Measurements from ENCODE around the gene SSRP1.
"Not testable (repeated sequence)": the region's sequence is repeated elsewhere in the genome, so short reads cannot be mapped to it uniquely, and the experiment has no call there.

SSRP1 gene

GRCh38 chr11:57373146-57373545 lies 37.5 kb upstream of the SSRP1 start:
- no peak for TF ChIP-seq EZH2 (IDR thresholded peaks at IDR 0.05)
- no peak for TF ChIP-seq FOXP2 (optimal IDR thresholded peaks at IDR 0.05; ENCODE audit: control extremely low read depth, extremely low read length, insufficient read depth)
- no peak for TF ChIP-seq POLR2AphosphoS5 (IDR thresholded peaks at IDR 0.05; ENCODE audit: borderline replicate concordance, low read depth, low read length)
- Histone ChIP-seq H3K27ac (no peak overlapping the region), H3K36me3 (ENCODE audit: insufficient read depth, low read length) (no peaks in the 10 kb centered on the region), H3K9ac (ENCODE audit: insufficient read length) (no peak overlapping the region), H3K9me3 (ENCODE audit: low read depth, low read length) (no peaks in the 10 kb centered on the region), H3K4me3 (no peak overlapping the region)
- no peak for DNase-seq (ENCODE audit: low read depth, low spot score)

- no peak overlapping the region for H3K4me3 ChIP-seq
- TF ChIP-seq EZH2 (IDR thresholded peaks at IDR 0.05) (no peak), POLR2AphosphoS5 (IDR thresholded peaks at IDR 0.05; ENCODE audit: borderline replicate concordance, low read depth, low read length) (no peak), FOXP2 (optimal IDR thresholded peaks at IDR 0.05; ENCODE audit: control extremely low read depth, extremely low read length, insufficient read depth) (no peak)
- H3K9ac ChIP-seq (ENCODE audit: insufficient read length): no peak overlapping the region
- no peaks in the 10 kb centered on the region for H3K36me3 ChIP-seq (ENCODE audit: insufficient read depth, low read length)
- no peaks in the 10 kb centered on the region for H3K9me3 ChIP-seq (ENCODE audit: low read depth, low read length)
- no peak for DNase-seq (ENCODE audit: low read depth, low spot score)
- H3K27ac ChIP-seq: no peak overlapping the region
Measured at GRCh38 chr11:57370941-57371340, 35.2 kb upstream of the SSRP1 start.

- TF ChIP-seq POLR2AphosphoS5 (IDR thresholded peaks at IDR 0.05; ENCODE audit: borderline replicate concordance, low read depth, low read length): no peak
- no peak for TF ChIP-seq EZH2 (IDR thresholded peaks at IDR 0.05)
- TF ChIP-seq FOXP2 (optimal IDR thresholded peaks at IDR 0.05; ENCODE audit: control extremely low read depth, extremely low read length, insufficient read depth): no peak
- no peak overlapping the region for H3K27ac ChIP-seq
- H3K4me3 ChIP-seq: no peak overlapping the region
- DNase-seq (ENCODE audit: low read depth, low spot score): no peak
- no peaks in the 10 kb centered on the region for H3K9me3 ChIP-seq (ENCODE audit: low read depth, low read length)
- no peak overlapping the region for H3K9ac ChIP-seq (ENCODE audit: insufficient read length)
- no peaks in the 10 kb centered on the region for H3K36me3 ChIP-seq (ENCODE audit: insufficient read depth, low read length)
Measured at GRCh38 chr11:57370251-57370650, 34.6 kb upstream of the SSRP1 start.

GRCh38 chr11:57368845-57369232 lies 33.1 kb upstream of the SSRP1 start:
- H3K4me3 ChIP-seq: no peak overlapping the region
- H3K9me3 ChIP-seq (ENCODE audit: low read depth, low read length): no peaks in the 10 kb centered on the region
- TF ChIP-seq POLR2AphosphoS5 (IDR thresholded peaks at IDR 0.05; ENCODE audit: borderline replicate concordance, low read depth, low read length) (no peak), FOXP2 (optimal IDR thresholded peaks at IDR 0.05; ENCODE audit: control extremely low read depth, extremely low read length, insufficient read depth) (no peak), EZH2 (IDR thresholded peaks at IDR 0.05) (no peak)
- no peak overlapping the region for H3K9ac ChIP-seq (ENCODE audit: insufficient read length)
- no peak overlapping the region for H3K27ac ChIP-seq
- no peak for DNase-seq (ENCODE audit: low read depth, low spot score)
- no peaks in the 10 kb centered on the region for H3K36me3 ChIP-seq (ENCODE audit: insufficient read depth, low read length)

- no peak for DNase-seq (ENCODE audit: low read depth, low spot score)
- H3K9ac ChIP-seq (ENCODE audit: insufficient read length): no peak overlapping the region
- no peak overlapping the region for H3K4me3 ChIP-seq
- TF ChIP-seq POLR2AphosphoS5 (IDR thresholded peaks at IDR 0.05; ENCODE audit: borderline replicate concordance, low read depth, low read length) (no peak), EZH2 (IDR thresholded peaks at IDR 0.05) (no peak), FOXP2 (optimal IDR thresholded peaks at IDR 0.05; ENCODE audit: control extremely low read depth, extremely low read length, insufficient read depth) (no peak)
- no peaks in the 10 kb centered on the region for H3K36me3 ChIP-seq (ENCODE audit: insufficient read depth, low read length)
- H3K27ac ChIP-seq: no peak overlapping the region
- H3K9me3 ChIP-seq (ENCODE audit: low read depth, low read length): no peaks in the 10 kb centered on the region
Measured at GRCh38 chr11:57368106-57368844, 32.6 kb upstream of the SSRP1 start.

- H3K36me3 ChIP-seq (ENCODE audit: insufficient read depth, low read length): no peaks in the 10 kb centered on the region
- no peak for TF ChIP-seq POLR2AphosphoS5 (IDR thresholded peaks at IDR 0.05; ENCODE audit: borderline replicate concordance, low read depth, low read length)
- TF ChIP-seq FOXP2 (optimal IDR thresholded peaks at IDR 0.05; ENCODE audit: control extremely low read depth, extremely low read length, insufficient read depth): no peak
- TF ChIP-seq EZH2 (IDR thresholded peaks at IDR 0.05): no peak
- no peak for DNase-seq (ENCODE audit: low read depth, low spot score)
- no peak overlapping the region for H3K27ac ChIP-seq
- H3K9me3 ChIP-seq (ENCODE audit: low read depth, low read length): no peaks in the 10 kb centered on the region
- H3K9ac ChIP-seq (ENCODE audit: insufficient read length): no peak overlapping the region
- no peak overlapping the region for H3K4me3 ChIP-seq
Measured at GRCh38 chr11:57364851-57365660, 29.4 kb upstream of the SSRP1 start.

- no peaks in the 10 kb centered on the region for H3K36me3 ChIP-seq (ENCODE audit: insufficient read depth, low read length)
- DNase-seq (ENCODE audit: low read depth, low spot score): no peak
- H3K27ac ChIP-seq: no peak overlapping the region
- no peak overlapping the region for H3K4me3 ChIP-seq
- H3K9me3 ChIP-seq (ENCODE audit: low read depth, low read length): no peaks in the 10 kb centered on the region
- H3K9ac ChIP-seq (ENCODE audit: insufficient read length): no peak overlapping the region
- TF ChIP-seq POLR2AphosphoS5 (IDR thresholded peaks at IDR 0.05; ENCODE audit: borderline replicate concordance, low read depth, low read length) (no peak), EZH2 (IDR thresholded peaks at IDR 0.05) (no peak), FOXP2 (optimal IDR thresholded peaks at IDR 0.05; ENCODE audit: control extremely low read depth, extremely low read length, insufficient read depth) (no peak)
Measured at GRCh38 chr11:57363131-57364080, 27.7 kb upstream of the SSRP1 start.

GRCh38 chr11:57361926-57362325 lies 26.2 kb upstream of the SSRP1 start:
- DNase-seq (ENCODE audit: low read depth, low spot score): no peak
- H3K4me3 ChIP-seq: no peak overlapping the region
- TF ChIP-seq FOXP2 (optimal IDR thresholded peaks at IDR 0.05; ENCODE audit: control extremely low read depth, extremely low read length, insufficient read depth) (no peak), EZH2 (IDR thresholded peaks at IDR 0.05) (no peak), POLR2AphosphoS5 (IDR thresholded peaks at IDR 0.05; ENCODE audit: borderline replicate concordance, low read depth, low read length) (no peak)
- H3K9ac ChIP-seq (ENCODE audit: insufficient read length): no peak overlapping the region
- no peaks in the 10 kb centered on the region for H3K9me3 ChIP-seq (ENCODE audit: low read depth, low read length)
- no peak overlapping the region for H3K27ac ChIP-seq
- no peaks in the 10 kb centered on the region for H3K36me3 ChIP-seq (ENCODE audit: insufficient read depth, low read length)

- not testable (repeated sequence) for H3K36me3 ChIP-seq (ENCODE audit: insufficient read depth, low read length); H3K4me3 ChIP-seq; H3K9ac ChIP-seq (ENCODE audit: insufficient read length); H3K9me3 ChIP-seq (ENCODE audit: low read depth, low read length); H3K27ac ChIP-seq; DNase-seq (ENCODE audit: low read depth, low spot score)
Measured at GRCh38 chr11:57361420-57361819, 25.7 kb upstream of the SSRP1 start.

Measured in SK-N-MC (cell line).